Choroid plexus epithelial cell (primary cell): Measurements from ENCODE around the gene MSRB1.

Experiments
- DNase-seq: peaks from one replicate; pipeline ENCODE4 v3.0.0-alpha.2; 2010; ENCODE audit warnings: low read depth
- H3K4me3 ChIP-seq: 2 replicates; pipeline ENCODE4 v1.5.1; 2011; ENCODE audit warnings: low read depth, mild to moderate bottlenecking, control low read depth, low read length, moderate library complexity
- TF ChIP-seq, protein P1 (sequence below): conservative IDR thresholded peaks from 2 replicates; pipeline ENCODE4 v1.5.1; 2011; ENCODE audit warnings: low read depth, mild to moderate bottlenecking, control low read depth, inconsistent platforms, low read length, moderate library complexity

MSRB1 gene

DNA sequence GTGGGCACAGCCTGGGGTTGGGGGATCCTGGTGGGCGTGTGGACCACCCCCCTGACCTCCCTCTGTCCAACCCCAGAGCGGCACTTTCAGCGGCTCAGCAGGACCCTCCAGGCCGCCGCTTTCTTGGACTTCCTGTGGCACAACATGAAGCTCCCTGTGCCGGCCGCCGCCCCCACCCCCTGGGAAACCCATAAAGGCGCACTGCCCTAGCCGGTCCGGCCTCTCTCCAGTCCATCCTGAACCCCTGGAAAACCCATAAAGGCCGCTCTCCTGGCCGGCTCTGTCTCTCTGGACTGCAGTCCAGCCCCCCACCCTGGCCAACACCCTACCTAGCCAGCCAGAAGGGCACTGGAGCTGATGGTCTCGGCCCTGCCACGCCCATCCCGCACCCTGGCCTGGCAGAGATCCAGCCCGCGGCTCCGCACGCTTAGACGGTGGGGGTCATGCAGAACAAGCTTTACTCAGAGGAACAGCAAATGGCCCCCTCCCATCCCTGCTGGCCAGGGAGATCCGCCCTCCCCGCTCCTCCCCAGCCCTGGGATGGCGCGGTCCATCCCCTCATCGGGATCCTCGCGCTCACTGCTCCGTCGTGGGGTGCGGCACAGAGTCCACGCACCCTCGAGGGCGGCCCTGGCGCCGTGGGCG is 35.6 kb upstream of the MSRB1 start:
- TF ChIP-seq, protein P1, sequence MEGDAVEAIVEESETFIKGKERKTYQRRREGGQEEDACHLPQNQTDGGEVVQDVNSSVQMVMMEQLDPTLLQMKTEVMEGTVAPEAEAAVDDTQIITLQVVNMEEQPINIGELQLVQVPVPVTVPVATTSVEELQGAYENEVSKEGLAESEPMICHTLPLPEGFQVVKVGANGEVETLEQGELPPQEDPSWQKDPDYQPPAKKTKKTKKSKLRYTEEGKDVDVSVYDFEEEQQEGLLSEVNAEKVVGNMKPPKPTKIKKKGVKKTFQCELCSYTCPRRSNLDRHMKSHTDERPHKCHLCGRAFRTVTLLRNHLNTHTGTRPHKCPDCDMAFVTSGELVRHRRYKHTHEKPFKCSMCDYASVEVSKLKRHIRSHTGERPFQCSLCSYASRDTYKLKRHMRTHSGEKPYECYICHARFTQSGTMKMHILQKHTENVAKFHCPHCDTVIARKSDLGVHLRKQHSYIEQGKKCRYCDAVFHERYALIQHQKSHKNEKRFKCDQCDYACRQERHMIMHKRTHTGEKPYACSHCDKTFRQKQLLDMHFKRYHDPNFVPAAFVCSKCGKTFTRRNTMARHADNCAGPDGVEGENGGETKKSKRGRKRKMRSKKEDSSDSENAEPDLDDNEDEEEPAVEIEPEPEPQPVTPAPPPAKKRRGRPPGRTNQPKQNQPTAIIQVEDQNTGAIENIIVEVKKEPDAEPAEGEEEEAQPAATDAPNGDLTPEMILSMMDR = no peak
- no peak for DNase-seq
- no peak overlapping the region for H3K4me3 ChIP-seq

DNA sequence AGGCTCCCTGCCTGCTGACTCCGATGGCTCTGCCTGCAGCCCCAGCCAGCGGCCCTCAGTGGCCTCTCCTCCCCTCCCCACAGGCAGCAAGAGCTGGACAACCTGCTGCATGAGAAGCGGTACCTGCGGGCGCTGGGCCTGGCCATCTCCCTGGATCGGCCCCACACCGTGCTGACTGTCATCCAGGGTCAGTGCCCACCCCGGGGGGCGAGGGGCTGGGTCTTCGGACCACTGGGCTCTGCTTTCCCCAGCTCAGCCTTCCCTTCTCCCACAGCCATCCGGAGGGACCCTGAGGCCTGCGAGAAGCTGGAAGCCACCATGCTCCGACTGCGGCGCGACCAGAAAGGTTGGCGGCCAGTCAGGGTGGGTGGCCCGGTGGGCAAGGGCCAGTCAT is 34.9 kb upstream of the MSRB1 start:
- no peak overlapping the region for H3K4me3 ChIP-seq
- DNase-seq = no peak
- TF ChIP-seq, protein P1 = no peak

DNA sequence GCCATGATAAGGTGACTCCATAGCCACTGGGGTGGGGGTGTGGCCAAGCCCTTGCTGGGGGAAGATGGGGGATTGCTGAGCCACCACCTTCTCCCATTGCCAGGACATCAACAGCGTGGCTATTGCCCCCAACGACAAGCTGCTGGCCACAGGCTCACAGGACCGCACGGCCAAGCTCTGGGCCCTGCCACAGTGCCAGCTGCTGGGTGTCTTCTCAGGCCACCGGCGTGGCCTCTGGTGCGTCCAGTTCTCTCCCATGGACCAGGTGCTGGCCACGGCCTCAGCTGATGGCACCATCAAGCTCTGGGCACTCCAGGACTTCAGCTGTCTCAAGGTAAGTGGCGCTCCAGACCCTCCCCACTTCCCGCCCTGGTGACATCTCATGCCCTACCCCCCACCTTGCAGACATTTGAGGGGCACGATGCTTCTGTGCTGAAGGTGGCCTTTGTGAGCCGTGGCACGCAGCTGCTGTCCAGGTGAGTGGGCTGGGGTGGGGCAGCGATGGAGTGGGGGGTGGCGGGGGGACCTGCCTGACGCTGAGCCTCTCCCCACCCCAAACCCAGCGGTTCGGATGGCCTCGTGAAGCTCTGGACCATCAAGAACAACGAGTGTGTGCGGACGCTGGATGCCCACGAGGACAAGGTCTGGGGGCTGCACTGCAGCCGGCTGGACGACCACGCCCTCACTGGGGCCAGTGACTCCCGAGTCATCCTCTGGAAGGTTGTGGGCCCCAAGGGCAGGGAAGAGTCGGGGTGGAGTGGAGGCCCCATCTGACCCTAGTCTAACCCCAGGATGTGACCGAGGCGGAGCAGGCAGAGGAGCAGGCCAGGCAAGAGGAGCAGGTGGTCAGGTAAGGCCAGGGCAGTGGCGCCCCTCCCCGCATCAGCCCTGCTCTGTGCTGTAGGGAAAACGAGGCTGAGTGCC is 34.2 kb upstream of the MSRB1 start:
- no peak for DNase-seq
- TF ChIP-seq, protein P1 = no peak
- no peak overlapping the region for H3K4me3 ChIP-seq

DNA sequence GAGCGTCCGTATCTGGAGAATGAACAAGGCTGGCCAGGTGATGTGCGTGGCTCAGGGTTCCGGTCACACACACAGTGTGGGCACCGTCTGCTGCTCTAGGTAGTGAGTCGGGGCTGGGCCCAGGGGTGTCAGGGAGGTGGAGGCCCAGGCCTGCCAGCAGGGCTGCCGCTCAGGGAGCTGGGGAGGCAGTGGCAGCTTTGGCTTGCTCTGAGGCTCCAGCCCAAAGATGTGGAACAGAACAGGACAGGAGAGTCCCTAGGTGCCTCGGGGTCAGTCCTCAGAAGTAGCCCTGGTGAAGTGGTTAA is 33.2 kb upstream of the MSRB1 start:
- no peak overlapping the region for H3K4me3 ChIP-seq
- TF ChIP-seq, protein P1 = no peak

DNA sequence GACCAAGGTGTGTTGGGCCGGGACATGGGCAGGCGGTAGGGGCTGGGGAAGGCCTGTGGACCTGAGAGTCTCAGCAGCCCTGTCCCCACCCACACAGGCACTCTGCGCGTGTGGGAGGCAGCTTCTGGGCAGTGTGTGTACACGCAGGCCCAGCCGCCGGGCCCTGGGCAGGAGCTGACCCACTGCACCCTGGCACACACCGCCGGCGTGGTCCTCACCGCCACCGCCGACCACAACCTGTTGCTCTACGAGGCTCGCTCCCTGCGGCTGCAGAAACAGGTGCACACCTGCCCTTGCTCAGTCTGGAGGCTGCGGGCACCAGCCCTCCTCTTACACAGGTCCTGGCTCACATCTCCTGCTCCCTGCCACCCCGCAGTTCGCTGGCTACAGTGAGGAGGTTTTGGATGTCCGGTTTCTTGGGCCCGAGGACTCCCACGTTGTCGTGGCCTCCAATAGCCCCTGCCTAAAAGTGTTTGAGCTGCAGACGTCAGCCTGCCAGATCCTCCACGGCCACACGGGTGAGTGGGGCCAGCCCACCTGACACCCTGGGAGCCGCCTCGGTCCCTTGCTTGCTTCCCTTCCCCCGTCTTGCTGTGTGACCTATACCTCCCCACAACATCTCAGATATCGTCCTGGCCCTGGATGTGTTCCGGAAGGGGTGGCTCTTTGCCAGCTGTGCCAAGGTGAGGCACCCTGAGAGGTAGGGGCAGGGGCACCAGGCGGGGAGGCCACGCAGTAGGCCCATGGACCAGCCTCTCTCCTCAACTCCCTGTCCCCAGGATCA is 32.6 kb upstream of the MSRB1 start:
- H3K4me3 ChIP-seq = no peak overlapping the region
- TF ChIP-seq, protein P1 = no peak
- no peak for DNase-seq

More for the DNA sequence above, 33.2 kb upstream of the MSRB1 start:
- DNase-seq = no peak

DNA sequence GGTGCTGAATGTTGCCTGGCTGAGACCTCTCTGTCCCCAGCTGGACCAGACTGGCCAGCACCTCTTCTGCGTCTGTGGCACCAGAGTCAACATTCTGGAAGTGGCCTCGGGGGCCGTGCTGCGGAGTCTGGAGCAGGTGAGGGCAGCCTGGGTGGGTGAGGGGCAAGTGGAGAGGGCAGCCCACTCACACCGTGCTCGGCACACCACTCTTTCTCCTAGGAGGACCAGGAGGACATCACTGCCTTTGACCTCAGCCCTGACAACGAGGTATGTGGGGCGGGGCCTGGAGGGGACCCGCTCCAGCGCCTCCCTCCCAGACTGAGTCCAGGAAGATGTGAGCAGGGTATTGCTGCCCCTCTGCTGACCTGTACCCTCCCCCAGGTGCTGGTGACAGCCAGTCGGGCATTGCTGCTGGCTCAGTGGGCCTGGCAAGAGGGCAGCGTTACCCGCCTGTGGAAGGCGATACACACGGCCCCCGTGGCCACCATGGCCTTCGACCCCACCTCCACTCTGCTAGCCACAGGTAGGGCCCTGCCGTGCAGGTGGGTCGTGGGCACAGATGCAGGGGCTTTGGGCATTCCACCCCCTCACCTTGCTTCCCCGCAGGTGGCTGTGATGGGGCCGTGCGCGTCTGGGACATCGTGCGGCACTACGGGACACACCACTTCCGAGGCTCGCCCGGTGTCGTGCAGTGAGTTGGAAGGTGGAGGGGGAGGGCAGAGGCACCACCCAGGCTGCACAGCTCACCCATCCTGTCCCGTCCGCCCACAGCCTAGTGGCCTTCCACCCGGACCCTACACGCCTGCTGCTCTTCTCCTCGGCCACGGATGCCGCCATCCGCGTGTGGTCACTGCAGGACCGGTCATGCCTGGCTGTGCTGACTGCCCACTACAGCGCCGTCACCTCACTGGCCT is 31.4 kb upstream of the MSRB1 start:
- no peak overlapping the region for H3K4me3 ChIP-seq
- TF ChIP-seq, protein P1 = no peak
- DNase-seq = no peak
